Measurements from ENCODE around the gene ZNF408. TPM values are rescaled to one million over a fixed set of nuclear protein-coding genes. Genes with fewer than 3 reads are reported as not detected.
A peak's percentile ranks its signal among the peaks of the same experiment; 100 is the strongest.

Gene ZNF408
- total and polyA plus RNA-seq, 4 donors: 3.0 to 13.3 (median 9.9) TPM

GRCh38 chr11:46690702-46691101 lies 10.1 kb upstream of the ZNF408 start:
- Histone ChIP-seq H3K27me3 (ENCODE audit: control insufficient read depth in 1 of 2, insufficient read depth in 2 of 2, low read length in 1 of 2) (no peaks in the 10 kb centered on the region), H3K9me3 (ENCODE audit: control insufficient read depth, low read length) (no peaks in the 10 kb centered on the region), H3K4me1 (ENCODE audit: control insufficient read depth in 1 of 2, insufficient read depth in 2 of 2, low read length in 2 of 2) (no peaks in the 10 kb centered on the region), H3K36me3 (ENCODE audit: control insufficient read depth in 1 of 2, insufficient read depth in 2 of 2, low read length in 1 of 2) (peaks cover 6 to 10% of the 10 kb centered on the region in 2 donors), H3K4me3 (ENCODE audit: low read length in 2 of 2) (no peak overlapping the region), H3K27ac (ENCODE audit: low read depth in 1 of 2, low read length in 2 of 2) (no peak overlapping the region)
- intact Hi-C loops (cut with DNase I): no loop called here
- DNase-seq (no peak), ATAC-seq (ENCODE audit: low FRiP score) (no peak)
- WGBS, 2 donors: 96 to 100% methylated on average over 1 of the region's 1 CpG

GRCh38 chr11:46692450-46692849 lies 8.4 kb upstream of the ZNF408 start:
- no peaks in the 10 kb centered on the region for H3K9me3 ChIP-seq (ENCODE audit: control insufficient read depth, low read length)
- H3K4me3 ChIP-seq (ENCODE audit: low read length in 2 of 2): no peak overlapping the region
- no peaks in the 10 kb centered on the region for H3K4me1 ChIP-seq (ENCODE audit: control insufficient read depth in 1 of 2, insufficient read depth in 2 of 2, low read length in 2 of 2)
- no peak overlapping the region for H3K27ac ChIP-seq (ENCODE audit: low read depth in 1 of 2, low read length in 2 of 2)
- intact Hi-C loops (cut with DNase I): no loop called here
- DNase-seq (no peak), ATAC-seq (ENCODE audit: low FRiP score) (no peak)
- H3K36me3 ChIP-seq (ENCODE audit: control insufficient read depth in 1 of 2, insufficient read depth in 2 of 2, low read length in 1 of 2): peaks cover 6 to 8% of the 10 kb centered on the region in 2 donors
- no peaks in the 10 kb centered on the region for H3K27me3 ChIP-seq (ENCODE audit: control insufficient read depth in 1 of 2, insufficient read depth in 2 of 2, low read length in 1 of 2)
- 63 to 66% methylated on average over 4 of the region's 4 CpGs for WGBS, 2 donors

- intact Hi-C loops (cut with DNase I): no loop called here
- Histone ChIP-seq H3K4me1 (ENCODE audit: control insufficient read depth in 1 of 2, insufficient read depth in 2 of 2, low read length in 2 of 2) (no peaks in the 10 kb centered on the region), H3K36me3 (ENCODE audit: control insufficient read depth in 1 of 2, insufficient read depth in 2 of 2, low read length in 1 of 2) (peaks cover 5 to 8% of the 10 kb centered on the region in 2 donors), H3K27me3 (ENCODE audit: control insufficient read depth in 1 of 2, insufficient read depth in 2 of 2, low read length in 1 of 2) (no peaks in the 10 kb centered on the region), H3K27ac (ENCODE audit: low read depth in 1 of 2, low read length in 2 of 2) (peak overlapping the region in 1 of 2 donors; percentile 22), H3K4me3 (ENCODE audit: low read length in 2 of 2) (no peak overlapping the region), H3K9me3 (ENCODE audit: control insufficient read depth, low read length) (no peaks in the 10 kb centered on the region)
- DNase-seq (peak in 1 of 2 donors; percentile 77), ATAC-seq (ENCODE audit: low FRiP score) (peak; percentile 55)
- WGBS, 2 donors: 17 to 31% methylated on average over 2 of the region's 2 CpGs
Observed at GRCh38 chr11:46693597-46694012, 7.2 kb upstream of the ZNF408 start.

- no peak for DNase-seq
- 47 to 64% methylated on average over 6 of the region's 6 CpGs for WGBS, 2 donors
- Histone ChIP-seq H3K4me3 (ENCODE audit: low read length in 2 of 2) (no peak overlapping the region), H3K27me3 (ENCODE audit: control insufficient read depth in 1 of 2, insufficient read depth in 2 of 2, low read length in 1 of 2) (no peaks in the 10 kb centered on the region), H3K4me1 (ENCODE audit: control insufficient read depth in 1 of 2, insufficient read depth in 2 of 2, low read length in 2 of 2) (no peaks in the 10 kb centered on the region), H3K36me3 (ENCODE audit: control insufficient read depth in 1 of 2, insufficient read depth in 2 of 2, low read length in 1 of 2) (peaks cover 5 to 8% of the 10 kb centered on the region in 2 donors), H3K9me3 (ENCODE audit: control insufficient read depth, low read length) (no peaks in the 10 kb centered on the region), H3K27ac (ENCODE audit: low read depth in 1 of 2, low read length in 2 of 2) (peak overlapping the region in 1 of 2 donors; percentile 22)
- intact Hi-C loops (cut with DNase I): no loop called here
- peak; percentile 1 for ATAC-seq (ENCODE audit: low FRiP score)
Observed at GRCh38 chr11:46694072-46694471, 6.8 kb upstream of the ZNF408 start.

- no peaks in the 10 kb centered on the region for H3K9me3 ChIP-seq (ENCODE audit: control insufficient read depth, low read length)
- no peak overlapping the region for H3K4me3 ChIP-seq (ENCODE audit: low read length in 2 of 2)
- H3K27ac ChIP-seq (ENCODE audit: low read depth in 1 of 2, low read length in 2 of 2): peak overlapping the region in 1 of 2 donors; percentile 22
- H3K36me3 ChIP-seq (ENCODE audit: control insufficient read depth in 1 of 2, insufficient read depth in 2 of 2, low read length in 1 of 2): peaks cover 5 to 8% of the 10 kb centered on the region in 2 donors
- ATAC-seq (ENCODE audit: low FRiP score) (no peak), DNase-seq (no peak)
- intact Hi-C loops (cut with DNase I): no loop called here
- WGBS, 2 donors: 52 to 63% methylated on average over 7 of the region's 7 CpGs
- H3K4me1 ChIP-seq (ENCODE audit: control insufficient read depth in 1 of 2, insufficient read depth in 2 of 2, low read length in 2 of 2): no peaks in the 10 kb centered on the region
- H3K27me3 ChIP-seq (ENCODE audit: control insufficient read depth in 1 of 2, insufficient read depth in 2 of 2, low read length in 1 of 2): no peaks in the 10 kb centered on the region
Observed at GRCh38 chr11:46694607-46695006, 6.2 kb upstream of the ZNF408 start.

GRCh38 chr11:46695345-46696211 lies 5.3 kb upstream of the ZNF408 start:
- Histone ChIP-seq H3K4me3 (ENCODE audit: low read length in 2 of 2) (no peak overlapping the region), H3K4me1 (ENCODE audit: control insufficient read depth in 1 of 2, insufficient read depth in 2 of 2, low read length in 2 of 2) (no peaks in the 10 kb centered on the region), H3K27ac (ENCODE audit: low read depth in 1 of 2, low read length in 2 of 2) (peak overlapping the region in 1 of 2 donors; percentile 31), H3K36me3 (ENCODE audit: control insufficient read depth in 1 of 2, insufficient read depth in 2 of 2, low read length in 1 of 2) (peaks cover 5 to 8% of the 10 kb centered on the region in 2 donors), H3K27me3 (ENCODE audit: control insufficient read depth in 1 of 2, insufficient read depth in 2 of 2, low read length in 1 of 2) (no peaks in the 10 kb centered on the region), H3K9me3 (ENCODE audit: control insufficient read depth, low read length) (no peaks in the 10 kb centered on the region)
- intact Hi-C loops (cut with DNase I): no loop called here
- ATAC-seq (ENCODE audit: low FRiP score): no peak
- DNase-seq: no peak
- 88 to 89% methylated on average over 12 of the region's 12 CpGs for WGBS, 2 donors

- Histone ChIP-seq H3K27me3 (ENCODE audit: control insufficient read depth in 1 of 2, insufficient read depth in 2 of 2, low read length in 1 of 2) (no peaks in the 10 kb centered on the region), H3K4me3 (ENCODE audit: low read length in 2 of 2) (no peak overlapping the region), H3K9me3 (ENCODE audit: control insufficient read depth, low read length) (no peaks in the 10 kb centered on the region), H3K4me1 (ENCODE audit: control insufficient read depth in 1 of 2, insufficient read depth in 2 of 2, low read length in 2 of 2) (no peaks in the 10 kb centered on the region), H3K36me3 (ENCODE audit: control insufficient read depth in 1 of 2, insufficient read depth in 2 of 2, low read length in 1 of 2) (peaks cover 5 to 8% of the 10 kb centered on the region in 2 donors), H3K27ac (ENCODE audit: low read depth in 1 of 2, low read length in 2 of 2) (peak overlapping the region in 1 of 2 donors; percentile 31)
- ATAC-seq (ENCODE audit: low FRiP score) (no peak), DNase-seq (peak in 1 of 2 donors; percentile 73)
- intact Hi-C loops (cut with DNase I): no loop called here
- 26 to 44% methylated on average over 11 of the region's 11 CpGs for WGBS, 2 donors
Observed at GRCh38 chr11:46696212-46696558, 4.6 kb upstream of the ZNF408 start.

- Histone ChIP-seq H3K4me1 (ENCODE audit: control insufficient read depth in 1 of 2, insufficient read depth in 2 of 2, low read length in 2 of 2) (peaks cover 0 to 3% of the 10 kb centered on the region in 2 donors), H3K27ac (ENCODE audit: low read depth in 1 of 2, low read length in 2 of 2) (peak overlapping the region in 1 of 2 donors; percentile 62), H3K27me3 (ENCODE audit: control insufficient read depth in 1 of 2, insufficient read depth in 2 of 2, low read length in 1 of 2) (no peaks in the 10 kb centered on the region), H3K36me3 (ENCODE audit: control insufficient read depth in 1 of 2, insufficient read depth in 2 of 2, low read length in 1 of 2) (peaks cover 5 to 8% of the 10 kb centered on the region in 2 donors), H3K4me3 (ENCODE audit: low read length in 2 of 2) (no peak overlapping the region), H3K9me3 (ENCODE audit: control insufficient read depth, low read length) (no peaks in the 10 kb centered on the region)
- 8 to 9% methylated on average over 3 of the region's 3 CpGs for WGBS, 2 donors
- ATAC-seq (ENCODE audit: low FRiP score) (no peak), DNase-seq (peak in 1 of 2 donors; percentile 75)
- intact Hi-C loops (cut with DNase I): no loop called here
Observed at GRCh38 chr11:46697303-46697702, 3.5 kb upstream of the ZNF408 start.

GRCh38 chr11:46697723-46698122 lies 3.1 kb upstream of the ZNF408 start:
- Histone ChIP-seq H3K27me3 (ENCODE audit: control insufficient read depth in 1 of 2, insufficient read depth in 2 of 2, low read length in 1 of 2) (no peaks in the 10 kb centered on the region), H3K27ac (ENCODE audit: low read depth in 1 of 2, low read length in 2 of 2) (peak overlapping the region in 1 of 2 donors; percentile 62), H3K9me3 (ENCODE audit: control insufficient read depth, low read length) (no peaks in the 10 kb centered on the region), H3K4me1 (ENCODE audit: control insufficient read depth in 1 of 2, insufficient read depth in 2 of 2, low read length in 2 of 2) (peaks cover 0 to 3% of the 10 kb centered on the region in 2 donors), H3K36me3 (ENCODE audit: control insufficient read depth in 1 of 2, insufficient read depth in 2 of 2, low read length in 1 of 2) (peaks cover 5 to 8% of the 10 kb centered on the region in 2 donors), H3K4me3 (ENCODE audit: low read length in 2 of 2) (no peak overlapping the region)
- ATAC-seq (ENCODE audit: low FRiP score): no peak
- WGBS, 2 donors: 14 to 17% methylated on average over 2 of the region's 2 CpGs
- no peak for DNase-seq
- intact Hi-C loops (cut with DNase I): no loop called here

All from aorta (tissue), 5 donors.